GM13977 (cell line): ENCODE results near the gene MARCHF9.

Experiments
- DNase-seq: peaks from one replicate; pipeline ENCODE4 v3.0.0; 2012; ENCODE audit warnings: low spot score
- CTCF ChIP-seq: IDR thresholded peaks from 2 replicates; pipeline ENCODE4 v1.5.1; 2012; ENCODE audit warnings: mild to moderate bottlenecking, control low read depth; ENCODE audit not compliant: insufficient read depth; ENCODE audit errors: extremely low read depth, missing control alignments
- in situ Hi-C: fragments of 300-500 bp; cut with MboI; formaldehyde crosslinking; loops from one replicate; pipeline ENCODE4 v1.12.0; 2022; ENCODE audit warnings: low sequenced_read_pairs, low pct_unique_long_range_greater_than_20kb, mixed read lengths, inconsistent platforms; ENCODE audit not compliant: unreplicated experiment

MARCHF9 gene

GRCh38 chr12:57761391-57761998 is 6.6 kb downstream of the MARCHF9 start:
- DNase-seq = no peak
- no peak for TF ChIP-seq CTCF
- in situ Hi-C loops = no loop called here

GRCh38 chr12:57762463-57762862 is 7.6 kb downstream of the MARCHF9 start:
- in situ Hi-C loops = no loop called here
- no peak for DNase-seq
- TF ChIP-seq CTCF = no peak

- TF ChIP-seq CTCF = no peak
- in situ Hi-C loops = no loop called here
- DNase-seq = no peak
These were observed 9.2 kb downstream of the MARCHF9 start for GRCh38 chr12:57763881-57764661.

- in situ Hi-C loops = no loop called here
- no peak for TF ChIP-seq CTCF
- DNase-seq = no peak
These were observed 9.7 kb downstream of the MARCHF9 start for GRCh38 chr12:57764662-57765002.

GRCh38 chr12:57765003-57765697 is 10.2 kb downstream of the MARCHF9 start:
- in situ Hi-C loops = no loop called here
- DNase-seq = no peak
- peak; percentile 65 for TF ChIP-seq CTCF

GRCh38 chr12:57765698-57766463 is 11.0 kb downstream of the MARCHF9 start:
- TF ChIP-seq CTCF = no peak
- in situ Hi-C loops = no loop called here
- no peak for DNase-seq
